ENCODE measurements around the gene TP73. TPM values are rescaled to one million over a fixed set of nuclear protein-coding genes. Genes with fewer than 3 reads are reported as not detected.

Gene TP73
- total RNA-seq, 1 donor, result not detected

- DNase-seq (ENCODE audit: low read depth), result no peak
- no peak overlapping the region for H3K4me3 ChIP-seq (ENCODE audit: low read depth, low read length)
- TF ChIP-seq CTCF (IDR thresholded peaks at IDR 0.05; ENCODE audit: insufficient read depth, low read depth, low read length), result no peak
Observed at GRCh38 chr1:3646596-3646995, 5.7 kb upstream of the TP73 start.

GRCh38 chr1:3649342-3650247, 2.7 kb upstream of the TP73 start, which contains the start of gene WRAP73:
TSS of gene WRAP73 (minus strand) at chr1:3650103. CDS start at chr1:3649999, 104 bp downstream.
- peak; percentile 91 for DNase-seq (ENCODE audit: low read depth)
- TF ChIP-seq CTCF (IDR thresholded peaks at IDR 0.05; ENCODE audit: insufficient read depth, low read depth, low read length), result peak; percentile 19
- peak within 1 kb of the TSS; percentile 89 for H3K4me3 ChIP-seq (ENCODE audit: low read depth, low read length)

- no peak for DNase-seq (ENCODE audit: low read depth)
- H3K4me3 ChIP-seq (ENCODE audit: low read depth, low read length), result peak overlapping the region; percentile 5
Observed at GRCh38 chr1:3650248-3651025, 1.9 kb upstream of the TP73 start.

GRCh38 chr1:3651026-3651929, 1.0 kb upstream of the TP73 start:
- no peak for TF ChIP-seq CTCF (IDR thresholded peaks at IDR 0.05; ENCODE audit: insufficient read depth, low read depth, low read length)
- DNase-seq (ENCODE audit: low read depth), result no peak
- H3K4me3 ChIP-seq (ENCODE audit: low read depth, low read length), result no peak overlapping the region

More at GRCh38 chr1:3650248-3651025, 1.9 kb upstream of the TP73 start:
- no peak for TF ChIP-seq CTCF (IDR thresholded peaks at IDR 0.05; ENCODE audit: insufficient read depth, low read depth, low read length)

GRCh38 chr1:3652548-3653285, 401 bp downstream of the TP73 start:
- TF ChIP-seq CTCF (IDR thresholded peaks at IDR 0.05; ENCODE audit: insufficient read depth, low read depth, low read length), result no peak
- DNase-seq (ENCODE audit: low read depth), result no peak
- no peak overlapping the region for H3K4me3 ChIP-seq (ENCODE audit: low read depth, low read length)

GRCh38 chr1:3653286-3653618, 936 bp downstream of the TP73 start:
- H3K4me3 ChIP-seq (ENCODE audit: low read depth, low read length), result no peak overlapping the region
- no peak for DNase-seq (ENCODE audit: low read depth)
- TF ChIP-seq CTCF (IDR thresholded peaks at IDR 0.05; ENCODE audit: insufficient read depth, low read depth, low read length), result no peak
